HL-60 (cell line): ENCODE measurements around the gene RNASE7.

Experiments
- DNase-seq, 2 experiments: peaks; one replicate each; pipeline ENCODE4 v3.0.0-alpha.2; 2010 to 2020; ENCODE audit warnings: low read depth in 1 of 2, low spot score in 1 of 2
- H3K27ac ChIP-seq: fragments of 250-450 bp; sonication (Bioruptor Pico); replicated peaks from 2 replicates; pipeline ENCODE4 v1.5.1; 2020; ENCODE audit warnings: mild to moderate bottlenecking, moderate library complexity
- H3K27me3 ChIP-seq: fragments of 250-450 bp; sonication (Bioruptor Pico); 2 replicates; pipeline ENCODE4 v1.5.1; 2021; ENCODE audit warnings: mild to moderate bottlenecking, moderate library complexity; ENCODE audit not compliant: insufficient read depth, poor library complexity, severe bottlenecking
- H3K4me3 ChIP-seq: replicated peaks from 2 replicates; pipeline ENCODE4 v1.5.1; 2011; ENCODE audit warnings: mild to moderate bottlenecking, control low read depth, low read length; ENCODE audit not compliant: insufficient read depth
- GABPA ChIP-seq: IDR thresholded peaks from 2 replicates; pipeline ENCODE4 v1.6.1; 2012; ENCODE audit warnings: low read depth
- POLR2AphosphoS5 ChIP-seq: IDR thresholded peaks from 2 replicates; pipeline ENCODE4 v1.6.1; 2012; ENCODE audit warnings: low read depth
- SPI1 ChIP-seq: IDR thresholded peaks from 2 replicates; pipeline ENCODE4 v1.6.1; 2012; ENCODE audit warnings: low read depth, mild to moderate bottlenecking, borderline replicate concordance
- TF ChIP-seq, protein P1 (sequence below): IDR thresholded peaks from 2 replicates; pipeline ENCODE4 v1.6.1; 2012; ENCODE audit warnings: low read depth; ENCODE audit not compliant: insufficient replicate concordance
- TF ChIP-seq, protein P2 (sequence below): IDR thresholded peaks from one replicate; pipeline ENCODE4 v1.5.1; 2011; ENCODE audit warnings: low read length, control low read depth, inconsistent platforms; ENCODE audit not compliant: insufficient read depth

The RNASE7 gene

DNA sequence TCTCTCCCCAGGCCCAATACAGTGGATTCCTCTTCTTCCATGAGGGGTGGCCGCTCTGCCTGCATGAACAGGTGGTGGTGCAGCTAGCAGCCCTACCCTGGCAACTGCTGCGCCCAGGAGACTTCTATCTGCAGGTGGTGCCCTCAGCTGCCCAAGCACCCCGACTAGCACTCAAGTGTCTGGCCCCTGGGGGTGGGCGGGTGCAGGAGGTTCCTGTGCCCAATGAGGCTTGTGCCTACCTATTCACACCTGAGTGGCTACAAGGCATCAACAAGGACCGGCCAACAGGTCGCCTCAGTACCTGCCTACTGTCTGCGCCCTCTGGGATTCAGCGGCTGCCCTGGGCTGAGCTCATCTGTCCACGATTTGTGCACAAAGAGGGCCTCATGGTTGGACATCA lies 31.8 kb downstream of the RNASE7 start:
- Histone ChIP-seq H3K27me3 (no peaks in the 10 kb centered on the region), H3K27ac (no peak overlapping the region), H3K4me3 (no peak overlapping the region)
- DNase-seq, result no peak
- no peak for TF ChIP-seq GABPA
- TF ChIP-seq, protein P1, sequence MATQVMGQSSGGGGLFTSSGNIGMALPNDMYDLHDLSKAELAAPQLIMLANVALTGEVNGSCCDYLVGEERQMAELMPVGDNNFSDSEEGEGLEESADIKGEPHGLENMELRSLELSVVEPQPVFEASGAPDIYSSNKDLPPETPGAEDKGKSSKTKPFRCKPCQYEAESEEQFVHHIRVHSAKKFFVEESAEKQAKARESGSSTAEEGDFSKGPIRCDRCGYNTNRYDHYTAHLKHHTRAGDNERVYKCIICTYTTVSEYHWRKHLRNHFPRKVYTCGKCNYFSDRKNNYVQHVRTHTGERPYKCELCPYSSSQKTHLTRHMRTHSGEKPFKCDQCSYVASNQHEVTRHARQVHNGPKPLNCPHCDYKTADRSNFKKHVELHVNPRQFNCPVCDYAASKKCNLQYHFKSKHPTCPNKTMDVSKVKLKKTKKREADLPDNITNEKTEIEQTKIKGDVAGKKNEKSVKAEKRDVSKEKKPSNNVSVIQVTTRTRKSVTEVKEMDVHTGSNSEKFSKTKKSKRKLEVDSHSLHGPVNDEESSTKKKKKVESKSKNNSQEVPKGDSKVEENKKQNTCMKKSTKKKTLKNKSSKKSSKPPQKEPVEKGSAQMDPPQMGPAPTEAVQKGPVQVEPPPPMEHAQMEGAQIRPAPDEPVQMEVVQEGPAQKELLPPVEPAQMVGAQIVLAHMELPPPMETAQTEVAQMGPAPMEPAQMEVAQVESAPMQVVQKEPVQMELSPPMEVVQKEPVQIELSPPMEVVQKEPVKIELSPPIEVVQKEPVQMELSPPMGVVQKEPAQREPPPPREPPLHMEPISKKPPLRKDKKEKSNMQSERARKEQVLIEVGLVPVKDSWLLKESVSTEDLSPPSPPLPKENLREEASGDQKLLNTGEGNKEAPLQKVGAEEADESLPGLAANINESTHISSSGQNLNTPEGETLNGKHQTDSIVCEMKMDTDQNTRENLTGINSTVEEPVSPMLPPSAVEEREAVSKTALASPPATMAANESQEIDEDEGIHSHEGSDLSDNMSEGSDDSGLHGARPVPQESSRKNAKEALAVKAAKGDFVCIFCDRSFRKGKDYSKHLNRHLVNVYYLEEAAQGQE, result no peak
- TF ChIP-seq SPI1, result no peak
- no peak for TF ChIP-seq POLR2AphosphoS5
- TF ChIP-seq, protein P2, sequence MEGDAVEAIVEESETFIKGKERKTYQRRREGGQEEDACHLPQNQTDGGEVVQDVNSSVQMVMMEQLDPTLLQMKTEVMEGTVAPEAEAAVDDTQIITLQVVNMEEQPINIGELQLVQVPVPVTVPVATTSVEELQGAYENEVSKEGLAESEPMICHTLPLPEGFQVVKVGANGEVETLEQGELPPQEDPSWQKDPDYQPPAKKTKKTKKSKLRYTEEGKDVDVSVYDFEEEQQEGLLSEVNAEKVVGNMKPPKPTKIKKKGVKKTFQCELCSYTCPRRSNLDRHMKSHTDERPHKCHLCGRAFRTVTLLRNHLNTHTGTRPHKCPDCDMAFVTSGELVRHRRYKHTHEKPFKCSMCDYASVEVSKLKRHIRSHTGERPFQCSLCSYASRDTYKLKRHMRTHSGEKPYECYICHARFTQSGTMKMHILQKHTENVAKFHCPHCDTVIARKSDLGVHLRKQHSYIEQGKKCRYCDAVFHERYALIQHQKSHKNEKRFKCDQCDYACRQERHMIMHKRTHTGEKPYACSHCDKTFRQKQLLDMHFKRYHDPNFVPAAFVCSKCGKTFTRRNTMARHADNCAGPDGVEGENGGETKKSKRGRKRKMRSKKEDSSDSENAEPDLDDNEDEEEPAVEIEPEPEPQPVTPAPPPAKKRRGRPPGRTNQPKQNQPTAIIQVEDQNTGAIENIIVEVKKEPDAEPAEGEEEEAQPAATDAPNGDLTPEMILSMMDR, result no peak

DNA sequence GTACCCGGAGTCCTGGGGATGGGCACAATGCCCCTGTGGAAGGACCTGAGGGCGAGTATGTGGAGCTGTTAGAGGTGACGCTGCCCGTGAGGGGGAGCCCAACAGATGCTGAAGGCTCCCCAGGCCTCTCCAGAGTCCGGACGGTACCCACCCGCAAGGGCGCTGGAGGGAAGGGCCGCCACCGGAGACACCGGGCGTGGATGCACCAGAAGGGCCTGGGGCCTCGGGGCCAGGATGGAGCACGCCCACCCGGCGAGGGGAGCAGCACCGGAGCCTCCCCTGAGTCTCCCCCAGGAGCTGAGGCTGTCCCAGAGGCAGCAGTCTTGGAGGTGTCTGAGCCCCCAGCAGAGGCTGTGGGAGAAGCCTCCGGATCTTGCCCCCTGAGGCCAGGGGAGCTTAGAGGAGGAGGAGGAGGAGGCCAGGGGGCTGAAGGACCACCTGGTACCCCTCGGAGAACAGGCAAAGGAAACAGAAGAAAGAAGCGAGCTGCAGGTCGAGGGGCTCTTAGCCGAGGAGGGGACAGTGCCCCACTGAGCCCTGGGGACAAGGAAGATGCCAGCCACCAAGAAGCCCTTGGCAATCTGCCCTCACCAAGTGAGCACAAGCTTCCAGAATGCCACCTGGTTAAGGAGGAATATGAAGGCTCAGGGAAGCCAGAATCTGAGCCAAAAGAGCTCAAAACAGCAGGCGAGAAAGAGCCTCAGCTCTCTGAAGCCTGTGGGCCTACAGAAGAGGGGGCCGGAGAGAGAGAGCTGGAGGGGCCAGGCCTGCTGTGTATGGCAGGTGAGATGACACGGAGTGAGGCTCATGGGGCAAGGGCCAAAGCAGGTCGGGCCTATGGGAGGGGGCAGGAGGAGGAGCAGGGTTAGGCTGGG lies 32.5 kb downstream of the RNASE7 start:
- no peak overlapping the region for H3K4me3 ChIP-seq
- no peaks in the 10 kb centered on the region for H3K27me3 ChIP-seq
- no peak for DNase-seq
- TF ChIP-seq POLR2AphosphoS5 (no peak), SPI1 (no peak), GABPA (no peak)
- TF ChIP-seq, protein P2, result no peak
- TF ChIP-seq, protein P1, result no peak
- H3K27ac ChIP-seq, result no peak overlapping the region

DNA sequence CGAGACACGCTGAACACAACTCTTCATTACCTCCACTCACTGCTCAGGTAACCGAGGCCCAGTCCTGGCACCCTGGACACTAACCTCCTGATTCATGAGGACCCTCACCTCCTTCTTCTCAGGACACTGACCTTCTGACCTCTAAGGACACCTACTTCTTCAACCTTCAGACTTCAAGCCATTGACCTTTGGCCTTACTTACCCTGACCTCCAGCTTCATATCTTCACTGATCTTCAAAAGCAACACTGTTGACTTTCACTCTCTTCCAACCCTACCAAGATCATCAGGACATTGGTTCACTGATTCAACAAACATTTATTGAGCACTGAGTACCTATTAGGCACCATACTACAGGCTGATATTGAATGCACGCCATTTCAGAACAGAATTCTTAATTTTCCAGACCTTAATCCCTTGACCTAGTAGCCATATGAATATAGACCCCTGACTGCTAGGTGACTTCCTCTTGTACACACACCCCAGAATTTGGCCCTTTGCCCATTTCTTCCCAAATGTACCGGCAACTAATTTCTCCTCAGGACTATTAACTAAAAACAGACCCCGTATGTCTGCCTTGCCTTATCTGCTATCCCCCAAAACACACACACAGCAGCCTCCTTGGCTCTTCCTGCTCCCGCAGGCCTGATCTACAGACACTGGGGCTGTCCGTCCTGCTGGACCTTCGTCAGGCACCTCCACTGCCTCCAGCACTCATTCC lies 33.7 kb downstream of the RNASE7 start:
- H3K27ac ChIP-seq, result no peak overlapping the region
- TF ChIP-seq, protein P1, result no peak
- no peak for TF ChIP-seq POLR2AphosphoS5
- TF ChIP-seq GABPA, result no peak
- no peak for DNase-seq
- H3K27me3 ChIP-seq, result no peaks in the 10 kb centered on the region
- H3K4me3 ChIP-seq, result no peak overlapping the region
